IPS DF 6.9 (cell line): ENCODE results near the gene GUCA2A.

Source experiments
- DNase-seq: peaks from one replicate; pipeline ENCODE4 v3.0.0-alpha.2; 2013; ENCODE audit warnings: low read depth, low spot score
- H3K27ac ChIP-seq: one replicate; pipeline ENCODE4 v1.5.1; 2013; ENCODE audit warnings: low read length, control low read depth
- H3K27me3 ChIP-seq: 2 replicates; pipeline ENCODE4 v1.6.1; 2013; ENCODE audit warnings: mild to moderate bottlenecking, low read length; ENCODE audit not compliant: control insufficient read depth, insufficient read depth
- H3K36me3 ChIP-seq: 2 replicates; pipeline ENCODE4 v1.6.1; 2013; ENCODE audit warnings: low read length; ENCODE audit not compliant: control insufficient read depth, insufficient read depth
- H3K4me1 ChIP-seq: 2 replicates; pipeline ENCODE4 v1.6.1; 2013; ENCODE audit warnings: low read length; ENCODE audit not compliant: control insufficient read depth, insufficient read depth
- H3K4me3 ChIP-seq: 2 replicates; pipeline ENCODE4 v1.5.1; 2013; ENCODE audit warnings: mild to moderate bottlenecking, low read length
- H3K9me3 ChIP-seq: 2 replicates; pipeline ENCODE4 v1.6.1; 2013; ENCODE audit warnings: low read length, inconsistent platforms; ENCODE audit not compliant: control insufficient read depth, insufficient read depth
- WGBS: extraction: QIAGEN DNeasy Blood & Tissue Kit; methylation state at CpG from one replicate; pipeline ENCODE4 v1.1.7; 2013; ENCODE audit warnings: mixed read lengths, missing lambda C conversion rate; ENCODE audit not compliant: insufficient read length, insufficient coverage; 5-methylcytosine and 5-hydroxymethylcytosine counted together

Gene GUCA2A

GRCh38 chr1:42143896-42144710 lies 20.4 kb downstream of the GUCA2A start:
- H3K9me3 ChIP-seq = no peaks in the 10 kb centered on the region
- DNase-seq = no peak
- no peaks in the 10 kb centered on the region for H3K36me3 ChIP-seq
- no peak overlapping the region for H3K27ac ChIP-seq
- no peaks in the 10 kb centered on the region for H3K4me1 ChIP-seq
- no peaks in the 10 kb centered on the region for H3K27me3 ChIP-seq
- H3K4me3 ChIP-seq = no peak overlapping the region
- WGBS = no CpG with 5 or more reads among the region's 13 CpGs

GRCh38 chr1:42142894-42143675 lies 21.5 kb downstream of the GUCA2A start:
- H3K4me3 ChIP-seq = no peak overlapping the region
- DNase-seq = no peak
- H3K9me3 ChIP-seq = no peaks in the 10 kb centered on the region
- no CpG with 5 or more reads among the region's 4 CpGs for WGBS
- H3K27ac ChIP-seq = no peak overlapping the region
- no peaks in the 10 kb centered on the region for H3K27me3 ChIP-seq
- no peaks in the 10 kb centered on the region for H3K36me3 ChIP-seq
- H3K4me1 ChIP-seq = no peaks in the 10 kb centered on the region

DNA sequence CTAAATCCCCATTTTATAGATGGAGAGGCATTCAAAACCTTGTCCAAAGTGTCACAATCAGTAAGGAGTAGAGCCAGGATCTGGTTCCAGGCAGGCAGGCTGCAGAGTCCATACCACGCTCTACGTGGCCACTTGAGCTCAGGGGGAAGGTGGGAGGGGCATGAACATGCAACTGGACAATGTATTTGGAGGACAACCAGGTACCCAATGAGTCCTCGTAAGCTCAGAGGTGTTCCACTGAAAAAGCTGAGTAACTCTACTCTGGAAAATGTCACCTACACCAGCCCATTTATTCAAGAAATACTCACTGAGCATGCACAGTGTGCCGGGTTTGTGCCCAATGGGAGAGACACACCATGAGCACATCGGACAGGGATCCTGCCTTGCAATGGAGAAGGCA lies 22.6 kb downstream of the GUCA2A start:
- Histone ChIP-seq H3K4me1 (no peaks in the 10 kb centered on the region), H3K27me3 (no peaks in the 10 kb centered on the region), H3K9me3 (no peaks in the 10 kb centered on the region), H3K36me3 (no peaks in the 10 kb centered on the region), H3K27ac (no peak overlapping the region), H3K4me3 (no peak overlapping the region)
- no CpG with 5 or more reads among the region's 5 CpGs for WGBS
- DNase-seq = no peak

- WGBS = no CpG with 5 or more reads among the region's 2 CpGs
Observed at GRCh38 chr1:42140191-42140590, 24.4 kb downstream of the GUCA2A start.

GRCh38 chr1:42139444-42139843 lies 25.1 kb downstream of the GUCA2A start:
- no peak overlapping the region for H3K27ac ChIP-seq
- DNase-seq = no peak
- no peak overlapping the region for H3K4me3 ChIP-seq
- H3K27me3 ChIP-seq = no peaks in the 10 kb centered on the region
- no peaks in the 10 kb centered on the region for H3K4me1 ChIP-seq
- no peaks in the 10 kb centered on the region for H3K36me3 ChIP-seq
- WGBS = no CpG with 5 or more reads among the region's 3 CpGs
- no peaks in the 10 kb centered on the region for H3K9me3 ChIP-seq

More at GRCh38 chr1:42140191-42140590, 24.4 kb downstream of the GUCA2A start:
- Histone ChIP-seq H3K9me3 (no peaks in the 10 kb centered on the region), H3K27ac (no peak overlapping the region), H3K4me1 (no peaks in the 10 kb centered on the region), H3K36me3 (no peaks in the 10 kb centered on the region), H3K4me3 (no peak overlapping the region), H3K27me3 (no peaks in the 10 kb centered on the region)
- no peak for DNase-seq

DNA sequence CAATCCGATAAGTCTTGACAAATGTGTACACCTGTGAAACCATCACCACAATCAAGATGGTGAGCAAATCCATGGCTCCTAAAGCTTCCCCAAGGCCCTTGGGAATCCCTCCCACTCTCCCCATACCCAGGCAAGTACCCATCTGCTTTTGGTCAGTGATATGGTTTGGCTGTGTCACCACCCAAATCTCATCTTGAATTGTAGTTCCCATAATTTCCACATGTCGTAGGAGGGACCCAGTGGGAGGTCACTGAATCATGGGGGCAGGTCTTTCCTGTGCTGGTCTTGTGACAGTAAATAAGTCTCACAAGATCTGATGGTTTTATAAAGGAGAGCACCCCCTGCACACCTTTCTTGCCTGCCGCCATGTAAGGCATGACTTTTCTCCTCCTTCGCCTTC lies 26.0 kb downstream of the GUCA2A start:
- H3K9me3 ChIP-seq = no peaks in the 10 kb centered on the region
- H3K4me1 ChIP-seq = no peaks in the 10 kb centered on the region
- WGBS = no CpG with 5 or more reads among the region's 4 CpGs
- H3K36me3 ChIP-seq = no peaks in the 10 kb centered on the region
- no peak for DNase-seq
- no peak overlapping the region for H3K27ac ChIP-seq
- H3K4me3 ChIP-seq = no peak overlapping the region
- no peaks in the 10 kb centered on the region for H3K27me3 ChIP-seq

DNA sequence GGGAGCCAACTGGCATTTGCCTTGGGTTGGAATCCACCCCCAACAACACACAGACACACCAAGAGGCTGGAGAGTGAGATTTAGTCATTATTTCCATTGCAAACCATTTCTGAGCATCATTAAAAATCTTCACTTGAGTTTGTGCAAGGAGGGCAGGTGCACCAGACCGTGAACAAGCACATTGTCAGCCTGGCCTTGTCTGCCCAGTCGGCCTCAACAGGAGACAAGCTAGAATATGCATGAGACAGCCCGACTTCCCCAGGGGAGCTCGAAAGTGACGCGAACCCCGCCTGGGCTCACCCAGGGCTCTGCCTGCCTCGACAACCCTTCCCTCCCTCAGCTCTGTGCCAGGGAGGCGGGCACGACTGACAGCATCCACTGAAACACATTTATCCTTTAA lies 26.8 kb downstream of the GUCA2A start:
- no peak for DNase-seq
- no CpG with 5 or more reads among the region's 10 CpGs for WGBS
- no peak overlapping the region for H3K27ac ChIP-seq
- no peaks in the 10 kb centered on the region for H3K27me3 ChIP-seq
- no peak overlapping the region for H3K4me3 ChIP-seq
- no peaks in the 10 kb centered on the region for H3K36me3 ChIP-seq
- H3K4me1 ChIP-seq = no peaks in the 10 kb centered on the region
- no peaks in the 10 kb centered on the region for H3K9me3 ChIP-seq

DNA sequence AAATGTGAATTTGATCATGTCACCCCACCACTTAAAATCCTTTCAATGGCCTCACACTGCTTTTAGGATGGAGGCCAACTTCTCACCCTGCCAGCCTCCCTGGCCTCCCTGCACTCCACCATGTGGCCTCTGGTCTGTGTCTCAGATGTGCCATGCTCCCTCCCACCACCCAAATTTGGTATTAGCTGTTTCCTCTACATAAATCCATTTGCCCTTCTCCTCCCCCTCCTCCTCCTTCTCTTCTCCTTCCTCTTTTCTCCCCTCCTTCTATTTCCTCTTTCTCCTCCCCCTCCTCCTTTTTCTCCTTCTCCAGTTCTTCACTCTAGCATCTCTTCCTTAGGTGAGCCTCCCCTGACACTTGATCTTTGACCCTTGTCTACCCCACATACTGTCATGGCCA lies 28.1 kb downstream of the GUCA2A start:
- Histone ChIP-seq H3K9me3 (no peaks in the 10 kb centered on the region), H3K27me3 (no peaks in the 10 kb centered on the region), H3K4me3 (no peak overlapping the region), H3K4me1 (no peaks in the 10 kb centered on the region), H3K27ac (no peak overlapping the region), H3K36me3 (no peaks in the 10 kb centered on the region)
- DNase-seq = no peak

DNA sequence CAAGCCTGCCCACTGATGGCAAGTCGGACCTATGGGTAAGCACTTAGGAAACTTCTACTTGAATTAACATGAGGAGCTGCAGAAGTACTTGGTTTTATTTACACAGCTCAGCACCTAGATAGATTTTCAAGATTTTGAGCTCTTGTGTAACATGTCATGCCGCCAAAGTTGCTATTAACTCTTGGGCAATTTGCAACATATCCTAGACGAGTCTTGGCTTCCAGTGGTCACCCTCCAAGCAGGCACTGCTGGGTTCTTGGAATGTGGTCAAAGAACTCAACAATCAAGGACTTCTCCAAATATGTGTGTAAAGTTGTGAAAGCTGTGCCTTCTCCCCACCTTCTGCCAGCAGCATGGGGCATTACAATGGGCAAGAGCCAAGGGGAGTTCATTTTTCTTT lies 29.1 kb downstream of the GUCA2A start:
- H3K27me3 ChIP-seq = no peaks in the 10 kb centered on the region
- DNase-seq = no peak

GRCh38 chr1:42133809-42134526 lies 30.6 kb downstream of the GUCA2A start:
- no peak overlapping the region for H3K27ac ChIP-seq
- no peaks in the 10 kb centered on the region for H3K4me1 ChIP-seq
- WGBS = no CpG with 5 or more reads among the region's 10 CpGs
- no peak overlapping the region for H3K4me3 ChIP-seq
- no peaks in the 10 kb centered on the region for H3K27me3 ChIP-seq
- H3K36me3 ChIP-seq = no peaks in the 10 kb centered on the region
- DNase-seq = no peak
- no peaks in the 10 kb centered on the region for H3K9me3 ChIP-seq

More for the DNA sequence above, 29.1 kb downstream of the GUCA2A start:
- no peak overlapping the region for H3K4me3 ChIP-seq
- H3K27ac ChIP-seq = no peak overlapping the region
- H3K9me3 ChIP-seq = no peaks in the 10 kb centered on the region
- WGBS = no CpG with 5 or more reads among the region's 3 CpGs
- H3K4me1 ChIP-seq = no peaks in the 10 kb centered on the region
- no peaks in the 10 kb centered on the region for H3K36me3 ChIP-seq
